Measurements from ENCODE around the gene CDC42.

The CDC42 gene

DNA sequence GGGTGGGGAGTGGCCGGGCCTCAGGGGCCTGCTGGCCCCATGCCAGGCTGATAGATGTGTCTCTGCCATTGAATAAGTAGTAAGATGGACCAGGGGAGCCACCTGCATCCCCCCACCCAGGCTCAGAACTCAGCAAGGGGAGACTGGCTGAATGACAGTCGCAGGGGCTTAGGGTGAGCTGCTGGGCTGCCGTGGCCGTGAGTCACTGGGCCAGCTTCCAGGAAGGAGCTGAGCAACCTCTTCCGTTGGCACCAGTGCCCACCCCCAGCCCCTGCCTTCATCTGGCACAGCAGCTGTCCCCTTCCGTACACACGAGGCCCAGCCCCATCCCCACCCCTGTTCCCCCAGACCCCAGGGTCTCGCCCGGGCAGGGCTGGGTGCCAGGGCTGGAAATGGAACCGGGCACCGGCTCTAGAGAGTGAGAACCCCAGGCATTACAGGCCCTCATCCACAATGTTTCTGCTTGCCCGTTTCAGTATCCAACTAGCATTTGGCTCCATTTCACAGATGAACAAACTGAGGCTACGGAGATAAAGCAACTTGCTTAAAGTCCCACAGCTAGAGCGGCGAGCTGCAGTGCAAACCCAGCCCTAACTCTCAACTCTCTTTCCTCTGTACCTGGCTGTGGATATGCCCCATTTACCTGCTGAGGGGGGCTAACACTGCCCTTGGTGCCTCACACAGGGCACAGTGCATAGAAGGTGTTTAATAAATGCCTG lies 80.2 kb downstream of the CDC42 start:
- no peak for DNase-seq

- DNase-seq = no peak
Measured at GRCh38 chr1:22133247-22133930, 80.9 kb downstream of the CDC42 start.

DNA sequence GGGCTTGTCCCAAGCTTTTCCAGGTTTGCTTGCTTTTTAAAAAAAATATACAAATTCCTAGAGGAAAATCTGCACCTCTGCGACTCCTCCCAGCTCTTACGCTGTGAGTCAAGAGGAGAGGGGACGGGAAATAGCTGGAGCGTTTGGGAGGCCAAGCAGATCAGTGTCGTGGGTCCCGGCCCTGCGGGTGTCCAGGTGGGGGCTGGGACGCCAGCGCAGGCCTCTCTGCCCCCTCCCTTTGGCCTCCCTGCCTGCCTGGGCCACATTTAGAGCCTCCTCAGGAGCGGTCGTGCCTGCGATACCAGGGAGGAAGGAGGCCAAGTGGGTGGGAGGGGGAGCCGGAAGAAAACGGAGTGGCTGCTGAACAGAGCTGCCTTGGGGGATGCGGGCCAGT lies 81.4 kb downstream of the CDC42 start:
- DNase-seq = no peak

DNA sequence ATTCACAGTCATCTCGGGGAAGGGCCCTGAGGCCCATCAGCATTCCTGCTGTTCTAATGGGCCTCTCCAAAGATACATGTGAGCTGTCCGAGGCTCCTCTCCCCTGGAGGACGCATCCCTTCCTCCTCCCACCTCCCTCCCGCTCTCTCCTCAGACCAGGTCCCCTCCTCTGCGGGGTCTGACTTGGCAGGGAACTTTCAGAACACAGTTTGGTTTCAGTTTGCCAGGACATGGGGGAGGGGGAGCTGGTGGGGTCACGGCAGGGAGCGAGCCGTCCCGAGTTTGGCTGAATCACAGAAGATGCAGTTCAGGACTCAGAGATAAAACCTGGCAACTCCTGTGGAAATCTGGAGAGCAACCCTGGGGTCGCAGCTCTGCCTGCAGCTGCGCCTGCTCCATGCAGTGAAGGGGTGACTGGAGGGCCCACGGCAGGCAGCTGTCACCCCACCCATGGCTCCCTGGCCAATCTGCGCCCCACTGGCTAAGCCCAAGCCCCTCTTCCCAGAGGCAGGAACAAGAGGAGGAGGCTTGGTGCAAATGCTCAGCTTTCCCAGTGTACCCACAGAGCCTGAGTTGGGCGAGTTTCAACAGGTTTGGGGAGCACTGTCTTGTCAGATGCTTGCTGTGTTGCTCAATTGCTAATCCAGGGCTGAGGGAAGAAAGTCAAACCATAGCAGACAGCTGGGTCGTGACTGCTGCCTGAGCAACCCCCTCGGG lies 84.7 kb downstream of the CDC42 start:
- DNase-seq = no peak

GRCh38 chr1:22139066-22139594 lies 86.6 kb downstream of the CDC42 start:
- DNase-seq = no peak

- DNase-seq = no peak
Measured at GRCh38 chr1:22139817-22140216, 87.3 kb downstream of the CDC42 start.

Measured in NCI-H1930 (cell line).